Raji (cell line): ENCODE data around the gene ARL5A.

Source experiments
- POLR2A ChIP-seq: IDR thresholded peaks from 2 replicates; pipeline ENCODE4 v1.6.1; 2011; ENCODE audit warnings: low read depth, low read length, control low read depth; ENCODE audit not compliant: insufficient read depth

ARL5A gene

DNA sequence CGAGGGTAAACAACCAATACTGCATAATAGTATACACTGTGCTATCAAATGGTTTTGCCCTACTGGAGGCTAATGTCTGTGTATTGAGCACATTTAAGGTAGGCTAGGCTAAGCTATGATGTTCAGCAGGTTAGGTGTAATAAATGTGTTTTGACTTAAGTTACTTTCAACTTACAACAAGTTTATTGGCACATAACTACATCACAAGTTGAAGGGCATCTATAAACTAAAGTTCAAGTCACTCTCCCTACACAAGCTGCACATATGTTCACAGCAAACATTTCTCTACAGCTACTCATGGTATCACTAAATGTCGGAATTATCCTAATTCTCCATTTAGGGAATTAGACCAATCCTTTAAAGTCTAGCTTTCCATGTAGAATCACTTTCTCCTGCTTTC lies 11.4 kb downstream of the ARL5A start:
- no peak for TF ChIP-seq POLR2A

GRCh38 chr2:151815821-151816489 lies 12.3 kb downstream of the ARL5A start:
- no peak for TF ChIP-seq POLR2A

- TF ChIP-seq POLR2A = no peak
Observed at GRCh38 chr2:151810489-151810888, 17.7 kb downstream of the ARL5A start.

DNA sequence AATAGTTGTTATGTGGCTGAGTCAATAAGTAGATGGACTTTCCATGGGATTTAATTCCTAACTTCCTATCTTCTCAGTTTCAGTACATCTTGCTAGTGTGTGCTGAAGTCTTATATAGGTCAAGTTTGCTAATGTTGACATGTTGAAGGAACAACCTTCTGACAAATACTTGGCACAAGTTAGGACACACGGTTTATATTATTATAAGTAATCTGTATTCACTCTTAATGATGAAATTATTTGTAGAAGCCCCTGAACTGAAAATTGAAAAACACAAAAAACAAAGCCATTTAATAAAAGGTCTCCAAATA lies 19.2 kb downstream of the ARL5A start:
- TF ChIP-seq POLR2A = no peak

DNA sequence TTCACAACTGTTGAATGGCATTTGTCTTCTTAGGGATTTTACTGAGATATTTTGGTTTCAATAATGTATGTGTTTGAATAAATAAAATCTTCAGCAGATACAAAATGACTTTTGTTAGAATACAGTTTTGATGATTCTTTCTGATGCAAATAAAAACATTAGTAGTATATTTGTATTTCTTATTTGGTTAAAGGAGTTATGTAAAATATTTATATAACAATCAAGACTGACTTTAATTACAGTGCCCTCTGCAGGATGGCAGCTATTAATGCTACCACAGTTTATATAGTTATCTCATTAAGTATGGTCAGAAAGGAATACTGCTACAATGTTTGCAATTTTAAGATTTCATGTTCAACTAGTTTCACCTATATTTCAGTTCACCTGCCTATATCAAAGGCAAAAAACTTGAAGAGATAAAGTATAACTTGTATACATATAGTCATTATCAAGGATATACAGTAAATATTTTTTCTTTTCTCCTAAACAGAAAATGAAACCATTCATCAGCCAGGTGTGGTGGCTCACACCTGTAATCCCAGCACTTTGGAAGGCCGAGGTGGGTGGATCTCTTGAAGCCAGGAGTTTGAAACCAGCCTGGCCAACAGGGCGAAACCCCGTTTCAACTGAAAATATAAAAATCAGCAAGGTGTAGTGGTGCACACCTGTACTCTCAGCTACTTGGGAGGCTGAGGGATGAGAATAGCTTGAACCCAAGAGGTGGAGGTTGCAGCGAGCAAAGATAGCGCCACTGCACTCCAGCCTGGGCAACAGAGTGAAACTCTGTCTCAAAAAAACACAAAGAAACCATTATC lies 19.8 kb downstream of the ARL5A start:
- TF ChIP-seq POLR2A = no peak

GRCh38 chr2:151805961-151806360 lies 22.3 kb downstream of the ARL5A start:
- TF ChIP-seq POLR2A = no peak

DNA sequence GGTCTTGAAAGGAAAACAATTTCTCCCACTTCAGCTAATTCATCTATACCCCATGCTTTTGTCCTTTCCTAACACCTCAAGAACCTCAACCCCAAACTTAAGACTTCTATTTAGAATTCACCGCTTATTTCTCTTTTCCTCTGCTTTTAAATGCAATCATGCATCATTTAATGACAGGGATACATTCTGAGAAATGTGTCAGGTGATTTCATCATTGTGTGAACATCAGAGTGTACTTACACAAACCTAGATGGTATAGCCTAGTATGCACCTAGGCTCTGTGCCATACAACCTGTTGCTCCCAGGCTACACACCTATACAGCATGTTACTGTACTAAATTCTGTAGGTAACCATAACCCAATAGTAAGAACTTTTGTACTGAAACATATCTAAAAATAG lies 22.9 kb downstream of the ARL5A start:
- no peak for TF ChIP-seq POLR2A

DNA sequence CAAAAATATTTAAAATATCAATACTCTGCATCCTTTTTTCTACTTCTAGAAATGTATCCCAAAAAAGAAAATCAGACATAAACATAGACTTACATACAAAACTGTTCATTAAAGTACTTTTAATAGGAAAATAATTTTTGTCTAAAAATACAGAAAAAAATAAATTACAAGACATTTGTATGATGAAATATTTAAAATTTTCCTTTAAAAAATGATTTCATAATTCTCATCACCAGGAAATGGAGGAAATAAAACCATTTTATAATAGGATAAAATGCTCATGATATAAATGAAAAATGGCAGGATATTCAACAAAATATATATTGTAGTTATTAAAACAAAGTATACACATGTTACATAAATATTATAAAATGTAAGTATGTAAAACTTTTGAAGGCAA lies 24.4 kb downstream of the ARL5A start:
- no peak for TF ChIP-seq POLR2A

DNA sequence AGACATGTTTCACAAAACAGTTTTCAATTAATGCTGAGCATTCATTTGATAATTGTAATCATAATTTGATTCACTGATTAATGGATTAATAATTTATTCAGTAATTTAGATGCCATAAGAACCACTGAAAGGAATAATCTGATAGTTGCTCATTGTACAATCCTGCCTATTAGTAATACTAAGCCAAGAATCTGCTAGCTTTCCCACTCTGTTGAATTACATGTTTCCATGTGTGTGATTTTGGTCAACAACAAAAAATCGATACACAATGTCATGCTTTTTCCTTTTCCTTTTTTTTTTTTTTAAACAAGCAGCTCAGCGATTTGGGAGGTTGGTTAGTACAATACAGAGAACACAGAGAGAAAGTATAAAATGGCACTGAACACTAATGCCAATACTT lies 25.9 kb downstream of the ARL5A start:
- no peak for TF ChIP-seq POLR2A

GRCh38 chr2:151799886-151800292 lies 28.3 kb downstream of the ARL5A start:
- no peak for TF ChIP-seq POLR2A

- TF ChIP-seq POLR2A = no peak
Observed at GRCh38 chr2:151796774-151797173, 31.4 kb downstream of the ARL5A start.

- TF ChIP-seq POLR2A = no peak
Observed at GRCh38 chr2:151795646-151796240, 32.5 kb downstream of the ARL5A start.

DNA sequence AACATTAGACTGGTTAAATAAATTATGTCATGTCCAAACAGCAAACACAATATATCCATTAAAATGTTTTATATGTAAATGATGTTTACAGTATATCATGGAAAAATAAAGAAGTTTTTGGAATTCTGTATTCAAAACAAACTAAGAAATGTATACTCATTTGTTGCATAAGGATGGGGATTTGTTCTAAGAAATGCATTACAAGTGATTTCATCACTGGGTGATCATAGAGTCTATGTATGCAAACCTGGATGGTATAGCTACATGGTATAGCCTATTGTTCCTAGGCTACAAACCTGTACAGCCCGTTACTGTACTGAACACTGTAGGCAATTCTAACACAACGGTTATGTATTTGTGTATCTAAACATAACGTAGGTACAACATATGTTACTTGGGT lies 35.1 kb downstream of the ARL5A start:
- TF ChIP-seq POLR2A = no peak

- TF ChIP-seq POLR2A = no peak
Observed at GRCh38 chr2:151792589-151792988, 35.6 kb downstream of the ARL5A start.

DNA sequence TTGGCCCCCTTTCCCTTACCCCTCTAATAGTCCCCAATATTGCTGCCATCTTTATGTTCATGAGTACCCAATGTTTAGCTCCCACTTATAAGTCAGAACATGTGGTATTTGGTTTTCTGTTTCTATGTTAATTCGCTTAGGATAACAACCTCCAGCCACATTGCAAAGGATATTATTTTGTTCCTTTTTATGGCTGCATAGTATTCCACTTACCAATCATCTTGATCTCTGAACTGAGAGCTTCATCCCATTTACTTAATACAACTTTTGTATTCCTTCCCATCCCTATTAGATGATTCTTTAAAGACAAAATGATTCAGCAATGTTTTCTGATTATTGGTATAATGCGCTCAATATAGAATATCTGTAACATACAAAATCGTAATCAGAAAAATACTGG lies 36.7 kb downstream of the ARL5A start:
- no peak for TF ChIP-seq POLR2A

DNA sequence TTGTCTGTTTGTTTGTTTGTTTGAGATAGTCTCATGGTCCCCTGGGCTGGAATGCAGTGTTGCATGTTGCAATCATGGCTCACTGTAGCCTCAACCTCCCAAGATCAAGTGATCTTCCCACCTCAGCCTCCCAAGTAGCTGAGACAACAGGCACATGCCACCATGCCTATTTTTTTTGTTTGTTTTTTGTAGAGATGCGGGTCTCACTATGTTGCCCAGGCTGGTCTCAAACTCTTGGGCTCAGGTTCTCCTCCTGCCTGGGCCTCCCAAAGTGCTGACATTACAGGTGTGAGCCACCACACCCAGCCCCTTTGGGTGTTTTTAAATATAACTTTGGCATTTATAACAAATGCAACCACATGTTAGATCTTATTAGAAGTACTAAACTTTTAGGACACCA lies 37.5 kb downstream of the ARL5A start:
- TF ChIP-seq POLR2A = no peak
